Erythroblast (primary cell): ENCODE results near the gene GNB5.

Source experiments
- GATA1 ChIP-seq: IDR thresholded peaks from 2 replicates; pipeline ENCODE4 v1.6.1; 2011; ENCODE audit warnings: low read depth, mild to moderate bottlenecking, control low read depth, low read length, moderate library complexity
- POLR2A ChIP-seq: IDR thresholded peaks from 2 replicates; pipeline ENCODE4 v1.6.1; 2011; ENCODE audit warnings: mild to moderate bottlenecking, low read length

- TF ChIP-seq POLR2A = no peak
- TF ChIP-seq GATA1 = no peak
Measured at GRCh38 chr15:52224211-52224610, 33.0 kb upstream of the GNB5 start.
